Stomach smooth muscle (tissue), 2 donors: ENCODE measurements around the gene POU2AF1.

Experiments
- H3K27ac ChIP-seq: one replicate; pipeline ENCODE4 v1.7.0; 2013; ENCODE audit warnings: mild to moderate bottlenecking, low read length, inconsistent platforms
- H3K27me3 ChIP-seq, 2 donors: one replicate each; pipeline ENCODE4 v1.7.0; 2013; ENCODE audit warnings: low read length in 2 of 2; ENCODE audit not compliant: insufficient read depth in 2 of 2, control insufficient read depth in 1 of 2
- H3K36me3 ChIP-seq, 2 donors: one replicate each; pipeline ENCODE4 v1.7.0; 2013; ENCODE audit warnings: low read length in 2 of 2; ENCODE audit not compliant: control insufficient read depth in 2 of 2, insufficient read depth in 2 of 2
- H3K4me1 ChIP-seq: one replicate; pipeline ENCODE4 v1.7.0; 2013; ENCODE audit warnings: low read length; ENCODE audit not compliant: control insufficient read depth, insufficient read depth
- H3K4me3 ChIP-seq, 2 donors: one replicate each; pipeline ENCODE4 v1.7.0; 2013; ENCODE audit warnings: low read length in 2 of 2
- H3K9ac ChIP-seq, 2 donors: one replicate each; pipeline ENCODE4 v1.7.0; 2013; ENCODE audit warnings: low read length in 2 of 2, mild to moderate bottlenecking in 1 of 2
- H3K9me3 ChIP-seq, 2 donors: one replicate each; pipeline ENCODE4 v1.7.0; 2013; ENCODE audit warnings: low read length in 2 of 2; ENCODE audit not compliant: control insufficient read depth in 2 of 2
- donor health status: healthy.
- donor health status: Pancreatic carcinoma.

POU2AF1 gene

GRCh38 chr11:111352935-111353710 is 26.0 kb downstream of the POU2AF1 start:
- Histone ChIP-seq H3K9me3 (no peaks in the 10 kb centered on the region), H3K9ac (no peak overlapping the region)

DNA sequence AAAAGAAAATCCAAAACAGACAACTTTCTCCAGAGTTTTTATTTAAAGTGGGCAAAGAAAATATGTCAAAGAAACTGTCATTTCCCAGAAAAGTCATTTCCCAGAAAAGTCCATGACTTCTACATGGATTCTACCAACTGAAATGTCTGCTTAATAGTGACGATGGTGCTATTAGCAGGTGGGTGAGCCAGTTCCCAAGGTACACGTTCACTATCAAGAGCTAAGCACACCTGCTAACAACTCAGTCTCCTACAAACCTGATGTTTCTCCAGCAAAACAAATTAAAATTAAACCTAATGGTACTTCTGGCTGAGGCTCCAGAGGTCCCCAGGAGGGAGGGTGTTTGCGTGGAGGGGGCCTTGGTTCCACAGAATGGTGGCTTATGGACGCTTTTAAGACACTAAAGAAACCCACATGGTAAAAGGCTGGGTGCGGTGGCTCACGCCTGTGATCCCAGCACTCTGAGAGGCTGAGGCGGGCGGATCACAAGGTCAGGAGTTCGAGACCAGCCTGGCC is 26.8 kb downstream of the POU2AF1 start:
- no peak overlapping the region for H3K4me3 ChIP-seq
- H3K27ac ChIP-seq = no peak overlapping the region
- no peaks in the 10 kb centered on the region for H3K27me3 ChIP-seq
- H3K36me3 ChIP-seq = no peaks in the 10 kb centered on the region
- no peaks in the 10 kb centered on the region for H3K4me1 ChIP-seq
- H3K9ac ChIP-seq = no peak overlapping the region
- no peaks in the 10 kb centered on the region for H3K9me3 ChIP-seq

More at GRCh38 chr11:111352935-111353710, 26.0 kb downstream of the POU2AF1 start:
- H3K27ac ChIP-seq = no peak overlapping the region
- H3K4me3 ChIP-seq = no peak overlapping the region
- H3K27me3 ChIP-seq = no peaks in the 10 kb centered on the region
- H3K4me1 ChIP-seq = no peaks in the 10 kb centered on the region
- H3K36me3 ChIP-seq = no peaks in the 10 kb centered on the region

GRCh38 chr11:111351374-111352055 is 27.6 kb downstream of the POU2AF1 start:
- Histone ChIP-seq H3K9ac (no peak overlapping the region), H3K27ac (no peak overlapping the region), H3K4me1 (no peaks in the 10 kb centered on the region), H3K27me3 (no peaks in the 10 kb centered on the region), H3K9me3 (no peaks in the 10 kb centered on the region), H3K36me3 (no peaks in the 10 kb centered on the region), H3K4me3 (no peak overlapping the region)

GRCh38 chr11:111350811-111351210 is 28.3 kb downstream of the POU2AF1 start:
- H3K27ac ChIP-seq = no peak overlapping the region
- no peak overlapping the region for H3K4me3 ChIP-seq
- H3K4me1 ChIP-seq = no peaks in the 10 kb centered on the region
- H3K27me3 ChIP-seq = no peaks in the 10 kb centered on the region
- H3K9me3 ChIP-seq = no peaks in the 10 kb centered on the region
- H3K36me3 ChIP-seq = no peaks in the 10 kb centered on the region
- H3K9ac ChIP-seq = no peak overlapping the region

GRCh38 chr11:111349191-111349695 is 29.8 kb downstream of the POU2AF1 start:
- H3K9me3 ChIP-seq = no peaks in the 10 kb centered on the region
- no peak overlapping the region for H3K4me3 ChIP-seq
- no peaks in the 10 kb centered on the region for H3K4me1 ChIP-seq
- no peaks in the 10 kb centered on the region for H3K27me3 ChIP-seq
- H3K36me3 ChIP-seq = no peaks in the 10 kb centered on the region
- H3K27ac ChIP-seq = no peak overlapping the region
- no peak overlapping the region for H3K9ac ChIP-seq

DNA sequence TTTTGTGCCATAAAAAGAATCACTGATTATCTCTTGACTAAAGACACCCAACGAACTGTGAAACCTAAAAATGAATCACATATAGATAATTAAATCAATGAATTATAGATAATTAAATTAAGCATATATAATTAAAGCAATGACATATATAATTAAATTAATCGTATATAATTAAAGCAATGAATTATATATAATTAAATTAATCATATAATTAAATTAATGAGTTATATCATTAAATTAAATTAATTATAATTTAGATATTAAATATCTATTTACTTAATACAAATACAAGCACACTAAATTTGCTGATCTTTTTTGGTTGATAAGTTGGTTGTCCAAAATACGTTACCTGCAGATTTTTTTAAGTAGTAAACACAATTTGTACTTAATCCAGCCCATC is 30.9 kb downstream of the POU2AF1 start:
- Histone ChIP-seq H3K9ac (no peak overlapping the region), H3K4me3 (no peak overlapping the region), H3K4me1 (no peaks in the 10 kb centered on the region), H3K27ac (no peak overlapping the region), H3K27me3 (no peaks in the 10 kb centered on the region), H3K36me3 (no peaks in the 10 kb centered on the region), H3K9me3 (no peaks in the 10 kb centered on the region)

- Histone ChIP-seq H3K9me3 (no peaks in the 10 kb centered on the region), H3K27ac (no peak overlapping the region), H3K27me3 (no peaks in the 10 kb centered on the region), H3K4me1 (no peaks in the 10 kb centered on the region), H3K4me3 (no peak overlapping the region), H3K9ac (no peak overlapping the region), H3K36me3 (no peaks in the 10 kb centered on the region)
These were observed 31.4 kb downstream of the POU2AF1 start for GRCh38 chr11:111347723-111348115.

- Histone ChIP-seq H3K36me3 (no peaks in the 10 kb centered on the region), H3K9ac (no peak overlapping the region), H3K4me3 (no peak overlapping the region), H3K27me3 (no peaks in the 10 kb centered on the region), H3K9me3 (no peaks in the 10 kb centered on the region), H3K4me1 (no peaks in the 10 kb centered on the region), H3K27ac (no peak overlapping the region)
These were observed 31.9 kb downstream of the POU2AF1 start for GRCh38 chr11:111347002-111347722.

DNA sequence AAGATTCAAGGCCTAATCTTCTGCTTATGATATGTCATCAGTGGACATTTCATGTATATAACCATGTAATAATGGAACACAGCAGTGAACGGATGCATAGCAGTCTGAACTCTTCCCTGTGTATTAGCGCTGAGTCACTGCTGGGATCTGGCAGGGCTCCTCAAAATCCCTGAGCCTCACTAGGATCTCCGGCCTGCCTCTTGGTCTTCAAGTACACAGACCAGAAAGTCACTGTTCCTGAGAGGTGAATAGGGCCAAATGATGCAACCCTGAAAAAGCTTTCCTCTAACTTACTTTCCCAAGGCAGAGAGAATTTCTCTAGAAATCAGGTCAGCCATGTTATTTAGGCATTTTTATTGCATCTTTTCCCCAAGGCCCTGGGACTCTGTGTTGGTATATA is 35.0 kb downstream of the POU2AF1 start:
- Histone ChIP-seq H3K4me3 (no peak overlapping the region), H3K9me3 (no peaks in the 10 kb centered on the region), H3K36me3 (no peaks in the 10 kb centered on the region), H3K4me1 (no peaks in the 10 kb centered on the region), H3K27ac (no peak overlapping the region), H3K9ac (no peak overlapping the region), H3K27me3 (no peaks in the 10 kb centered on the region)

- Histone ChIP-seq H3K9me3 (no peaks in the 10 kb centered on the region), H3K4me3 (no peak overlapping the region), H3K27me3 (no peaks in the 10 kb centered on the region), H3K36me3 (no peaks in the 10 kb centered on the region), H3K27ac (no peak overlapping the region), H3K9ac (no peak overlapping the region), H3K4me1 (no peaks in the 10 kb centered on the region)
These were observed 36.7 kb downstream of the POU2AF1 start for GRCh38 chr11:111342329-111342728.
